Activated CD4-positive, alpha-beta T cell treated with anti-CD3 and anti-CD28 coated beads for 36 hours (primary cell): ENCODE results near the gene ECM1. TPM values are rescaled to one million over a fixed set of nuclear protein-coding genes. Genes with fewer than 3 reads are reported as not detected.

Experiments
- microRNA-seq: library from miRNA; unstranded; fragments of <30 nt; microRNA quantifications from one replicate; pipeline ENCODE4 v1.2.0, GENCODE V29; 2021; ENCODE audit warnings: borderline replicate concordance
- total RNA-seq, 2 experiments: library from RNA; stranded (reverse); gene quantifications; one replicate each; pipeline ENCODE4 v1.2.3, GENCODE V29; 2021

ECM1 gene
- total RNA-seq, 2 experiments from 2014 or later, result 0.96 to 1.2 TPM

Small RNA genes lying within 50 kb of the gene (microRNA-seq; reads per million reads assigned to microRNA genes)
- gene MIR4257, result not detected
- 1.1 reads per million for gene MIR6878

Other genes with a start within 250 kb of the ECM1 start
- gene APH1A, start 239.1 kb upstream of the ECM1 start, total RNA-seq, result 10 to 100 TPM; 62.4 to 89.3 TPM
- gene C1orf54, start 235.3 kb upstream of the ECM1 start, total RNA-seq, result 1 to 10 TPM in 1 of 2 experiments, under 1 TPM in 1; 0.50 to 1.2 TPM
- gene CIART, start 225.6 kb upstream of the ECM1 start, total RNA-seq, result 1 to 10 TPM; 5.9 to 6.0 TPM
- gene MRPS21, start 214.2 kb upstream of the ECM1 start, total RNA-seq, result 100 to 1,000 TPM in 1 of 2 experiments, 10 to 100 TPM in 1; 86.4 to 111 TPM
- 10 to 100 TPM; 71.4 to 84.4 TPM for gene PRPF3, start 186.6 kb upstream of the ECM1 start, total RNA-seq
- 10 to 100 TPM; 24.4 to 32.2 TPM for gene RPRD2, start 144.0 kb upstream of the ECM1 start, total RNA-seq
- 10 to 100 TPM; 43.8 to 58.6 TPM for gene TARS2, start 20.7 kb upstream of the ECM1 start, total RNA-seq
- under 1 TPM in 1 of 2 experiments, not detected in 1; 0.34 TPM for gene FALEC, start 7.6 kb downstream of the ECM1 start, total RNA-seq
- gene ADAMTSL4, start 41.3 kb downstream of the ECM1 start, total RNA-seq, result under 1 TPM; 0.28 to 0.59 TPM
- 100 to 1,000 TPM; 185 to 265 TPM for gene MCL1, start 71.5 kb downstream of the ECM1 start, total RNA-seq
- gene ENSA, start 121.5 kb downstream of the ECM1 start, total RNA-seq, result 100 to 1,000 TPM; 197 to 240 TPM
- gene GOLPH3L, start 189.0 kb downstream of the ECM1 start, total RNA-seq, result 10 to 100 TPM; 24.2 to 29.1 TPM
- gene HORMAD1, start 212.8 kb downstream of the ECM1 start, total RNA-seq, result under 1 TPM in 1 of 2 experiments, not detected in 1; 0.25 TPM